ENCODE results near the gene NOXRED1.
"Not testable (repeated sequence)": the region's sequence is repeated elsewhere in the genome, so short reads cannot be mapped to it uniquely, and the experiment has no call there.

The NOXRED1 gene

DNA sequence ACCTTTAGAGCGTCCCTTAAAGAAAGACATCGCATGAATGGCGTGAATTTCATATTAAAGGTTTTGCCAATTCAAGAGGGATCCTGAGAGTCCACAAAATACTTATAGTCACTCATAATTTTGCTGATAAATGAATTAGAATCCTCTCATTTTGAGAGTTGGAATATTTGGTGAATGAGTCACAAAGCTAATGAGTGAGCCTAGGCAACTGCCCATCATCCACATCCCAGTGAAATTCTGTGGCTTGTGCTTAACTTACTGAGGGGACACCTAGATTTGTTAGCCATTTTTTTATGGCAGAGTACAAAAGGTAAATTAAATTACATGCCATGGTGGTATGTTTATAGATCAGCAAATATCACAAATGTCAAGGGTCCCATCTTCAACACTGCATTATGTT is 12.7 kb upstream of the NOXRED1 start:
- H3K9ac ChIP-seq (ENCODE audit: low read depth, low read length): no peak overlapping the region
- peaks cover 16% of the 10 kb centered on the region for H3K36me3 ChIP-seq (ENCODE audit: insufficient read depth, low read length)
- H3K9me3 ChIP-seq (ENCODE audit: control insufficient read depth, insufficient read depth, low read length): no peaks in the 10 kb centered on the region
- no peaks in the 10 kb centered on the region for H3K4me1 ChIP-seq (ENCODE audit: insufficient read depth, low read length)

DNA sequence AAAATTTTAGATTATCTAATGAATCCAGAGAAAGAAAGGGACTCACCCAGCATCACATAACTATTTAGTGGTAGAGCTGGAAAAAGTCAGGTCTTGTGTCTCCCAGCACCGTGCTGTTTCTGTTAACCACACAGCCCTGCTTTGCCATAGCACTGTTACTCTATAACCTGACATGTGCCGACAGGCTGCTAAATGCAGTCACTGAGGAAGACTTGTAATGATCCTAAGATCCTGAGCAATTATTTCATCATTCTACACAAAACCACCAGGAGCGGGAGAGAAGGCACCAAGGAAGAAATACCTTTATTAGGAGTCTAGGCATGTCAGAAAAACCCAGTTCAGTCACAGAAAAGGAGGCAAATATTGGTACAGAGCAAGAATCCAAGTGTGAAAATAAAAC is 3.1 kb upstream of the NOXRED1 start:
- no peaks in the 10 kb centered on the region for H3K4me1 ChIP-seq (ENCODE audit: insufficient read depth, low read length)
- H3K9me3 ChIP-seq (ENCODE audit: control insufficient read depth, insufficient read depth, low read length): no peaks in the 10 kb centered on the region
- H3K36me3 ChIP-seq (ENCODE audit: insufficient read depth, low read length): peaks cover 20% of the 10 kb centered on the region
- H3K9ac ChIP-seq (ENCODE audit: low read depth, low read length): no peak overlapping the region

DNA sequence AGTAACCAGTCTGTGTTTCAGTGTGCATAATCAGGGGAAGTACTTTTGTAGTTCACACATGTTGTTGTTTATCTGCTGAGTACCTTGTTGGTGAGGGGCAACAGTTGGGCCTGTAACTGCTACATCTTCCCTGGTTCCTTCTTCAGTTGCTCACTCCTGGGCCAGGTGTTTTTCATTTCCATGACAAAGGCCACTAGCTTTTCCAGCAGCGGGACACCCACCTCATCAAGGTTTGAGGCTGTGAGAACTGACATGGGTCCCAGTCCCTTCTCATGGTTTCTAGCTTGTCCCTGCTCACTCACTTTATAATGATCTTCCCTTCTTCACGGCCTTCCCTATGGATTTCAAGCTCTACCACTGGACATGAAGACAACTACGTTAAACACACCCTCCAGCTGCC is 1.5 kb upstream of the NOXRED1 start:
- Histone ChIP-seq H3K36me3 (ENCODE audit: insufficient read depth, low read length) (peaks cover 20% of the 10 kb centered on the region), H3K4me1 (ENCODE audit: insufficient read depth, low read length) (no peaks in the 10 kb centered on the region), H3K9ac (ENCODE audit: low read depth, low read length) (no peak overlapping the region), H3K9me3 (ENCODE audit: control insufficient read depth, insufficient read depth, low read length) (no peaks in the 10 kb centered on the region)

DNA sequence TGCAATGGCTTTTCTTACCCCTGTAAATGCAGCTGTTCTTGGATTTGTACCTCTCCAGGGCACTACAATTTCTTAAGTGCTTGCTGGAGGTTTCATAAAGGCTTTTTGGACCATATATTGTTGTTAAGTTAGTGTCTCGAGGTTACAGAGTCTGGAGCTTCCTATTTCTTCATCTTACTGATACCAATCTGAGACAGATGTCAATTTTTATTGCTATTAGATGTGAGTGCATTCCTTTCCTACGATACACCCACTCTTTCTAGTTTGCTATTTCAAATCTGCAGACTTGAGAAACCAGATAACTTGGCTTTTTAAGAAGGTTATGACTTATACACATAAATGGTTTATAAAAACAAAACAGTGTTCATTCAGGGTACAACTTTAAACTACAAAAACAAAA is 2.1 kb downstream of the NOXRED1 start:
- Histone ChIP-seq H3K9ac (ENCODE audit: low read depth, low read length) (no peak overlapping the region), H3K9me3 (ENCODE audit: control insufficient read depth, insufficient read depth, low read length) (peaks cover 2% of the 10 kb centered on the region; the same call in 1 of the 2 replicates), H3K36me3 (ENCODE audit: insufficient read depth, low read length) (no peaks in the 10 kb centered on the region; the same call in 1 of the 2 replicates), H3K4me1 (ENCODE audit: insufficient read depth, low read length) (no peaks in the 10 kb centered on the region)

- Histone ChIP-seq H3K4me1 (ENCODE audit: insufficient read depth, low read length) (no peaks in the 10 kb centered on the region), H3K9ac (ENCODE audit: low read depth, low read length) (no peak overlapping the region), H3K9me3 (ENCODE audit: control insufficient read depth, insufficient read depth, low read length) (peaks cover 2% of the 10 kb centered on the region; the same call in 1 of the 2 replicates), H3K36me3 (ENCODE audit: insufficient read depth, low read length) (no peaks in the 10 kb centered on the region; the same call in 1 of the 2 replicates)
These were observed 6.5 kb downstream of the NOXRED1 start for GRCh38 chr14:77416836-77417235.

- not testable (repeated sequence) for H3K9ac ChIP-seq (ENCODE audit: low read depth, low read length); H3K9me3 ChIP-seq (ENCODE audit: control insufficient read depth, insufficient read depth, low read length)
These were observed 7.2 kb downstream of the NOXRED1 start for GRCh38 chr14:77416098-77416497.

DNA sequence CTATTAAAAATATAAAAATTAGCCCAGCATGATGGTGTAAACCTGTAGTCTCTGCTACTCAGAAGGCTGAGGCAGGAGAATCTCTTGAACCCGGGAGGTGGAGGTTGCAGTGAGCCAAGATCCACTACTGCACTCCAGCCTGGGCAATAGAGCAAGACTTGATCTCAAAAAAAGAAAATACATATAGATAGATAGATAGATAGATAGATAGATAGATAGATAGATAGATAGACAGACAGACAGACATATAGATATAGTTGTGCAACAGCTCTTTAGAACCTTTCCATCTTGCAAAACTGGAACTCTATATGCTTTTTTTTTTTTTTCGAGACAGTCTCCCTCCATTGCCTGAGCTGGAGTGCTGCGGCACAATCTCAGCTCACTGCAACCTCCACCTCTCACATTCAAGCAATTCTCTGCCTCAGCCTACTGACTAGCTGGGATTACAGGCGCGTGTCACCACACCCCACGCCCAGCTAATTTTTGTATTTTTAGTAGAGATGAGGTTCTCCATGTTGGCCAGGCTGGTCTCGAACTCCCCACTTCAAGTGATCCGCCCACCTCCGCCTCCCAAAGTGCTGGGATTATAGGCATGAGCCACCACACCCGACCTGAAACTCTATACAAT is 7.8 kb downstream of the NOXRED1 start:
- not testable (repeated sequence) for H3K36me3 ChIP-seq (ENCODE audit: insufficient read depth, low read length); H3K4me1 ChIP-seq (ENCODE audit: insufficient read depth, low read length); H3K9ac ChIP-seq (ENCODE audit: low read depth, low read length); H3K9me3 ChIP-seq (ENCODE audit: control insufficient read depth, insufficient read depth, low read length)

More at GRCh38 chr14:77416098-77416497, 7.2 kb downstream of the NOXRED1 start:
- not testable (repeated sequence) for H3K4me1 ChIP-seq (ENCODE audit: insufficient read depth, low read length); H3K36me3 ChIP-seq (ENCODE audit: insufficient read depth, low read length)

- H3K4me1 ChIP-seq (ENCODE audit: insufficient read depth, low read length): no peaks in the 10 kb centered on the region
- H3K36me3 ChIP-seq (ENCODE audit: insufficient read depth, low read length): no peaks in the 10 kb centered on the region
- no peak overlapping the region for H3K9ac ChIP-seq (ENCODE audit: low read depth, low read length)
- no peaks in the 10 kb centered on the region for H3K9me3 ChIP-seq (ENCODE audit: control insufficient read depth, insufficient read depth, low read length)
These were observed 14.2 kb downstream of the NOXRED1 start for GRCh38 chr14:77409131-77409533.

GRCh38 chr14:77407158-77407557 is 16.2 kb downstream of the NOXRED1 start:
- no peaks in the 10 kb centered on the region for H3K36me3 ChIP-seq (ENCODE audit: insufficient read depth, low read length)
- no peaks in the 10 kb centered on the region for H3K9me3 ChIP-seq (ENCODE audit: control insufficient read depth, insufficient read depth, low read length)
- H3K9ac ChIP-seq (ENCODE audit: low read depth, low read length): no peak overlapping the region
- no peaks in the 10 kb centered on the region for H3K4me1 ChIP-seq (ENCODE audit: insufficient read depth, low read length)

DNA sequence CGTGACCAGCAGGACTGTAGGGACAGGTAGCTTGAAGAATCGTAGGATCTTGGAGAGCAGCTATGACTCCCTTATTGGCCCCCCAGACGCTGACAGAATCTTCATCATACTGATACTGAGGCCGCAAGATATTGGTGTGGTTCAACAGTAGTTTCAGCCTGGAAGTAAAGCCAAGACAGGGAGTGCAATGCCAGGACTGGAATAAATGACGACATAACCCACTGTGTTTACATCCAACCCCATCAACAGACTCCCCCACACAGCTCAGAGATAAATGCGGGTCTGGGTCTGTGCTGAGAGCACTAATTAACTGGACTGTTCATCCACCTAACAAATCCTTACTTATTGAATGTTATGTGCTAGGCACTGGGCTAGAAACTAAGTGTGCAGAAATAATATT is 16.6 kb downstream of the NOXRED1 start:
- H3K9me3 ChIP-seq (ENCODE audit: control insufficient read depth, insufficient read depth, low read length): no peaks in the 10 kb centered on the region
- no peak overlapping the region for H3K9ac ChIP-seq (ENCODE audit: low read depth, low read length)
- no peaks in the 10 kb centered on the region for H3K36me3 ChIP-seq (ENCODE audit: insufficient read depth, low read length)
- no peaks in the 10 kb centered on the region for H3K4me1 ChIP-seq (ENCODE audit: insufficient read depth, low read length)

GRCh38 chr14:77406086-77406485 is 17.2 kb downstream of the NOXRED1 start:
- H3K9ac ChIP-seq (ENCODE audit: low read depth, low read length): no peak overlapping the region

GRCh38 chr14:77403768-77404167 is 19.6 kb downstream of the NOXRED1 start:
- Histone ChIP-seq H3K4me1 (ENCODE audit: insufficient read depth, low read length) (no peaks in the 10 kb centered on the region), H3K9ac (ENCODE audit: low read depth, low read length) (no peak overlapping the region), H3K36me3 (ENCODE audit: insufficient read depth, low read length) (no peaks in the 10 kb centered on the region), H3K9me3 (ENCODE audit: control insufficient read depth, insufficient read depth, low read length) (no peaks in the 10 kb centered on the region)

More at GRCh38 chr14:77406086-77406485, 17.2 kb downstream of the NOXRED1 start:
- no peaks in the 10 kb centered on the region for H3K4me1 ChIP-seq (ENCODE audit: insufficient read depth, low read length)
- H3K9me3 ChIP-seq (ENCODE audit: control insufficient read depth, insufficient read depth, low read length): no peaks in the 10 kb centered on the region
- H3K36me3 ChIP-seq (ENCODE audit: insufficient read depth, low read length): no peaks in the 10 kb centered on the region

DNA sequence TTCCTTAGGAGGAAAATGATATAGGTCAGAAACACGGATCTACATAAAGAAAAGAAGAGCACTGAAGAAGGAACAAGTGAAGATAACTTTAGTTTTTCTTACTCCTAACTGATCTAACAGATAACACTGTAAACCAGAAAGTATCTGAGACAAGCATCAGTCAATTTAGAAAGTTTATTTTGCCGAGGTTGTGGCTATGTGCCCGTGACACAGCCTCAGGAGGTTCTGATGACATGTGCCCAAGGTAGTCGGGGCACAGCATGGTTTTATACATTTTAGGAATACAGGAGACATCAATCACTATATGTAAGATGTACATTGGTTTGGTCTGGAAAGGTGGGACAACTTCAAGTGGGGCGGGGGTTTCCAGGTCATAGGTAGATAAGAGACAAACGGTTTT is 23.1 kb downstream of the NOXRED1 start:
- H3K9ac ChIP-seq (ENCODE audit: low read depth, low read length): no peak overlapping the region
- H3K4me1 ChIP-seq (ENCODE audit: insufficient read depth, low read length): no peaks in the 10 kb centered on the region
- no peaks in the 10 kb centered on the region for H3K36me3 ChIP-seq (ENCODE audit: insufficient read depth, low read length)
- H3K9me3 ChIP-seq (ENCODE audit: control insufficient read depth, insufficient read depth, low read length): no peaks in the 10 kb centered on the region

- Histone ChIP-seq H3K9ac (ENCODE audit: low read depth, low read length) (no peak overlapping the region), H3K4me1 (ENCODE audit: insufficient read depth, low read length) (no peaks in the 10 kb centered on the region), H3K9me3 (ENCODE audit: control insufficient read depth, insufficient read depth, low read length) (no peaks in the 10 kb centered on the region), H3K36me3 (ENCODE audit: insufficient read depth, low read length) (no peaks in the 10 kb centered on the region)
These were observed 33.1 kb downstream of the NOXRED1 start for GRCh38 chr14:77390188-77390587.

DNA sequence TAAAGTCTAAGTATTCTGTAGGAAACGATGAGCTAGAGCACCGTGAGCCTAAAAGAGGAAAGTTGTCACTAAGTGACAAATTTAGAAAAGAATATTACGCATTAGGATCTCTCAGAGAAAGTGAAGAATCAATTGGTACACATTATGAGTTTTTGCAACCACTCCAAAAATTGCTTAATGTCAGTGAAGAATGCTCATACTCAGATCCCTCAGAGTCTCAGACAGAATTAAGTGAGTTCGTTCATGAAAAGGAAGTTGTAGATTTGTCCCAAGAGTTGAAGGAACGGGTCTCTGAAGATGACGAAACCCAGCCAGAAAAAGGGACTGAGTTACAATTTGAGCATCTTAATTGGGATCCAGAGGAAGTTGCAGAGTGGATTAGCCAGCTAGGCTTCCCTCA is 44.6 kb downstream of the NOXRED1 start:
- Histone ChIP-seq H3K4me1 (ENCODE audit: insufficient read depth, low read length) (no peaks in the 10 kb centered on the region), H3K9ac (ENCODE audit: low read depth, low read length) (no peak overlapping the region), H3K9me3 (ENCODE audit: control insufficient read depth, insufficient read depth, low read length) (no peaks in the 10 kb centered on the region), H3K36me3 (ENCODE audit: insufficient read depth, low read length) (no peaks in the 10 kb centered on the region)

DNA sequence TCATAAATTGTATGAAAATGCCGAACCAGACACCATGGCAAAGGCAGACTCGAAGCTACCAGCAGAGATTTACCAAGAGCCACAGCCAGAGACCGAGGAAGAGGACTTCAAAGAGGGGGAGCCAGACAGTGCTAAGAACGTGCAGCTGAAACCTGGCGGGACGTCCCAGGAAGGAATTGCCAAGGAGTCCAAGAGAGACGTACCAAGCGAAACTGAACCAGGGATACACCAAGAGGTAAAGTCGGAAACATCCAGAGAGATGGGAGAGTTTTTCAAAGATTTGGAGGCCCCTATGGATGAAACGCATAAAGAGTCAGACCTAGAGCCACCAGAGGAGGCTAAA is 45.9 kb downstream of the NOXRED1 start:
- Histone ChIP-seq H3K36me3 (ENCODE audit: insufficient read depth, low read length) (no peaks in the 10 kb centered on the region), H3K4me1 (ENCODE audit: insufficient read depth, low read length) (no peaks in the 10 kb centered on the region), H3K9me3 (ENCODE audit: control insufficient read depth, insufficient read depth, low read length) (no peaks in the 10 kb centered on the region), H3K9ac (ENCODE audit: low read depth, low read length) (peak overlapping the region; percentile 62; the same call in 1 of the 2 replicates)
